Pancreas (tissue), 10 donors: ENCODE results near the gene THTPA. TPM values are rescaled to one million over a fixed set of nuclear protein-coding genes. Genes with fewer than 3 reads are reported as not detected.

Experiments used
- ATAC-seq, 4 donors: fragments of 200-7000 bp; cut with Tn5 transposase; one replicate each; pipeline versions ENCODE4 v1.8.0 to v1.9.1; 2020; ENCODE audit warnings: mild to moderate bottlenecking in 4 of 4, moderate library complexity in 4 of 4
- DNase-seq, 6 donors: peaks; one replicate each; pipeline ENCODE4 v3.0.0-alpha.2; 2020
- FAIRE-seq: peaks from 2 replicates; lab custom pipeline; 2012; peaks lifted over from hg19 to GRCh38; lab: Jason Lieb, UNC
- H3K27ac ChIP-seq, 4 donors: fragments of 200-600 bp; sonication (generic); 1 replicate in 3 of 4; 2 replicates in 1 of 4; pipeline versions ENCODE4 v1.5.0 to v1.8.0; 2020
- H3K27me3 ChIP-seq, 4 donors: fragments of 200-600 bp; one replicate each; pipeline ENCODE4 v1.8.0; 2021
- H3K36me3 ChIP-seq, 3 donors: fragments of 200-600 bp; sonication (generic) in 1 of 3; one replicate each; pipeline versions ENCODE4 v1.5.0 to v1.8.0; 2020 to 2021
- H3K4me1 ChIP-seq, 3 donors: fragments of 200-600 bp; one replicate each; pipeline ENCODE4 v1.8.0; 2021
- H3K4me3 ChIP-seq, 4 donors: fragments of 200-600 bp; sonication (generic) in 2 of 4; one replicate each; pipeline versions ENCODE4 v1.5.0 to v1.8.0; 2020 to 2021
- H3K9me3 ChIP-seq, 4 donors: fragments of 200-600 bp; one replicate each; pipeline ENCODE4 v1.8.0; 2021
- CTCF ChIP-seq, 4 donors: fragments of 200-600 bp; sonication (generic) in 3 of 4; IDR thresholded peaks; one replicate each; pipeline versions ENCODE4 v1.5.0 to v1.8.0; 2021; ENCODE audit warnings: antibody characterized with exemption in 4 of 4
- WGBS, 2 donors: extraction: QIAGEN DNeasy Blood & Tissue Kit; methylation state at CpG; one replicate each; pipeline ENCODE4 v1.1.7; 2013; 5-methylcytosine and 5-hydroxymethylcytosine counted together
- intact Hi-C, 3 donors: fragments of 100-400 bp; cut with DNase I; formaldehyde crosslinking; loops; one replicate each; pipeline versions ENCODE4 v1.11.1 to v1.14.2; 2022
- polyA plus RNA-seq, 2 donors: library from polyadenylated mRNA; stranded (reverse); fragments of 200-250 nt; gene quantifications; one replicate each; pipeline ENCODE4 v1.2.3, GENCODE V29; 2013
- total RNA-seq, 6 donors: library from RNA; stranded (reverse); fragmentation: NEBNext Ultra II Directional in 4 of 6; extraction: Animal tissue kit (Norgen Biotek cat#: 25700) in 4 of 6; gene quantifications; one replicate each; pipeline versions ENCODE4 v1.2.1 to v1.2.4, GENCODE V29; 2021 to 2023
- donor health status: healthy with polysubstance abuse.
- donor health status: DM: no; HTN: no; CAD: no; lungs with moderate emphysema.
- donor health status: DM: no; HTN: no; CAD: no.
- donor health status: control.
- donor health status: control.
- donor health status: Bipolar disorder and iron deficiency.
- donor health status: DM: yes; HTN: yes; CAD: no.
- donor health status: DM: no; HTN: no; CAD: no.
- donor health status: DM: no; HTN: no; CAD: no.
- donor health status: DM: yes; HTN: yes; CAD: no.

Gene THTPA
- total and polyA plus RNA-seq, 8 donors: 5.6 to 11.9 (median 9.3) TPM

- no peak for TF ChIP-seq CTCF (IDR thresholded peaks at IDR 0.05)
These were observed 16.4 kb downstream of the THTPA start for GRCh38 chr14:23572524-23572828.

GRCh38 chr14:23572836-23573235 is 16.8 kb downstream of the THTPA start:
- Histone ChIP-seq H3K27me3 (peaks cover 0 to 13% (median 5%) of the 10 kb centered on the region in 4 donors), H3K27ac (no peak overlapping the region), H3K4me3 (no peak overlapping the region), H3K4me1 (peaks cover 0 to 7% (median 4%) of the 10 kb centered on the region in 3 donors), H3K9me3 (no peaks in the 10 kb centered on the region), H3K36me3 (no peaks in the 10 kb centered on the region)
- TF ChIP-seq CTCF (IDR thresholded peaks at IDR 0.05): no peak
- WGBS, 2 donors: 54 to 73% methylated on average over 4 of the region's 4 CpGs
- ATAC-seq: peak in 2 of 4 donors; percentile 16 to 20
- FAIRE-seq: no peak
- DNase-seq: no peak
- intact Hi-C loops: no loop called here

More at GRCh38 chr14:23572524-23572828, 16.4 kb downstream of the THTPA start:
- Histone ChIP-seq H3K27ac (no peak overlapping the region), H3K36me3 (no peaks in the 10 kb centered on the region), H3K4me3 (no peak overlapping the region), H3K9me3 (no peaks in the 10 kb centered on the region), H3K4me1 (peaks cover 0 to 9% (median 6%) of the 10 kb centered on the region in 3 donors), H3K27me3 (peaks cover 0 to 11% (median 5%) of the 10 kb centered on the region in 4 donors)
- WGBS, 2 donors: 67 to 74% methylated on average over 4 of the region's 4 CpGs
- FAIRE-seq (no peak), ATAC-seq (no peak), DNase-seq (no peak)
- intact Hi-C loops: no loop called here

- H3K36me3 ChIP-seq: no peaks in the 10 kb centered on the region
- H3K27me3 ChIP-seq: peaks cover 0 to 13% (median 5%) of the 10 kb centered on the region in 4 donors
- FAIRE-seq (no peak), ATAC-seq (peak in 3 of 4 donors; percentile 22 to 54 (median 48)), DNase-seq (no peak)
- peaks cover 0 to under 1% (median 0%) of the 10 kb centered on the region in 3 donors for H3K4me1 ChIP-seq
- no peak overlapping the region for H3K27ac ChIP-seq
- 58 to 61% methylated on average over 5 of the region's 5 CpGs for WGBS, 2 donors
- H3K9me3 ChIP-seq: no peaks in the 10 kb centered on the region
- no peak overlapping the region for H3K4me3 ChIP-seq
- intact Hi-C loops: no loop called here
- no peak for TF ChIP-seq CTCF (IDR thresholded peaks at IDR 0.05)
These were observed 17.4 kb downstream of the THTPA start for GRCh38 chr14:23573384-23574015.

GRCh38 chr14:23577004-23577681 is 21.1 kb downstream of the THTPA start:
- ATAC-seq: peak; percentile 48 to 66 (median 58)
- no peaks in the 10 kb centered on the region for H3K9me3 ChIP-seq
- no peak for TF ChIP-seq CTCF (IDR thresholded peaks at IDR 0.05)
- H3K4me1 ChIP-seq: no peaks in the 10 kb centered on the region
- no peak for FAIRE-seq
- H3K4me3 ChIP-seq: peak overlapping the region in 2 of 4 donors; percentile 18 to 30
- H3K27ac ChIP-seq: no peak overlapping the region
- DNase-seq: peak in 1 of 6 donors; percentile 71
- WGBS, 2 donors: 9 to 13% methylated on average over 60 to 67 of the region's 67 CpGs
- peaks cover 0 to 13% (median 5%) of the 10 kb centered on the region in 4 donors for H3K27me3 ChIP-seq
- intact Hi-C loops: no loop called here
- H3K36me3 ChIP-seq: no peaks in the 10 kb centered on the region
